ENCODE measurements around the gene CEACAM4.

DNA sequence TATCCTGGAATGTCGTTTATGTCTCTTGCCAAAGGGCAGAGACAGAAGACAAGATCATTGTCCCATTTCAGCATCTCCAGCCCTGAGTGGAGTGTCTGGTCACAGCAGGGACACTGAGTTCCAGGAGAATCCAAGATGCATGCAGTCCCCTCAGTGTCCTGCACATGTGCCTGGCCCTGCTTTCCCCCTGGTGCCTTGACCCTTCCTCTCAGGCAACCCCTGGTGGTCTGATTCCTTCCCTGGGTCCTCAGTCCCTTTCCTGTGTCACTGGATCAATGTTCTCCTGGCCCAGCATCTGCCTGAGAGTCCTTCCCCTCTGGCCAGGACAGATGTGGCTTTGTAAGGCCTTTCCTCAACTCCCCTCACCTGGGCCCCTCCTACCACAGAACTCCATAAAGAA lies 41.9 kb downstream of the CEACAM4 start:
- TF ChIP-seq, protein P1, sequence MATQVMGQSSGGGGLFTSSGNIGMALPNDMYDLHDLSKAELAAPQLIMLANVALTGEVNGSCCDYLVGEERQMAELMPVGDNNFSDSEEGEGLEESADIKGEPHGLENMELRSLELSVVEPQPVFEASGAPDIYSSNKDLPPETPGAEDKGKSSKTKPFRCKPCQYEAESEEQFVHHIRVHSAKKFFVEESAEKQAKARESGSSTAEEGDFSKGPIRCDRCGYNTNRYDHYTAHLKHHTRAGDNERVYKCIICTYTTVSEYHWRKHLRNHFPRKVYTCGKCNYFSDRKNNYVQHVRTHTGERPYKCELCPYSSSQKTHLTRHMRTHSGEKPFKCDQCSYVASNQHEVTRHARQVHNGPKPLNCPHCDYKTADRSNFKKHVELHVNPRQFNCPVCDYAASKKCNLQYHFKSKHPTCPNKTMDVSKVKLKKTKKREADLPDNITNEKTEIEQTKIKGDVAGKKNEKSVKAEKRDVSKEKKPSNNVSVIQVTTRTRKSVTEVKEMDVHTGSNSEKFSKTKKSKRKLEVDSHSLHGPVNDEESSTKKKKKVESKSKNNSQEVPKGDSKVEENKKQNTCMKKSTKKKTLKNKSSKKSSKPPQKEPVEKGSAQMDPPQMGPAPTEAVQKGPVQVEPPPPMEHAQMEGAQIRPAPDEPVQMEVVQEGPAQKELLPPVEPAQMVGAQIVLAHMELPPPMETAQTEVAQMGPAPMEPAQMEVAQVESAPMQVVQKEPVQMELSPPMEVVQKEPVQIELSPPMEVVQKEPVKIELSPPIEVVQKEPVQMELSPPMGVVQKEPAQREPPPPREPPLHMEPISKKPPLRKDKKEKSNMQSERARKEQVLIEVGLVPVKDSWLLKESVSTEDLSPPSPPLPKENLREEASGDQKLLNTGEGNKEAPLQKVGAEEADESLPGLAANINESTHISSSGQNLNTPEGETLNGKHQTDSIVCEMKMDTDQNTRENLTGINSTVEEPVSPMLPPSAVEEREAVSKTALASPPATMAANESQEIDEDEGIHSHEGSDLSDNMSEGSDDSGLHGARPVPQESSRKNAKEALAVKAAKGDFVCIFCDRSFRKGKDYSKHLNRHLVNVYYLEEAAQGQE (IDR thresholded peaks at IDR 0.05; ENCODE audit: low read depth): no peak
- TF ChIP-seq RAD21 (IDR thresholded peaks at IDR 0.05; ENCODE audit: low read depth) (no peak), EP300 (IDR thresholded peaks at IDR 0.05; ENCODE audit: borderline replicate concordance) (no peak), TEAD4 (IDR thresholded peaks at IDR 0.05) (no peak), TCF12 (IDR thresholded peaks at IDR 0.05; ENCODE audit: low read depth) (no peak), TAF1 (IDR thresholded peaks at IDR 0.05; ENCODE audit: low read depth) (no peak), FOXM1 (IDR thresholded peaks at IDR 0.05; ENCODE audit: borderline replicate concordance, low read depth) (no peak), EGR1 (IDR thresholded peaks at IDR 0.05) (no peak), NFIC (IDR thresholded peaks at IDR 0.05) (no peak), CEBPB (IDR thresholded peaks at IDR 0.05) (no peak), ZBTB7A (IDR thresholded peaks at IDR 0.05; ENCODE audit: low read depth) (no peak)
- TF ChIP-seq, protein P2, sequence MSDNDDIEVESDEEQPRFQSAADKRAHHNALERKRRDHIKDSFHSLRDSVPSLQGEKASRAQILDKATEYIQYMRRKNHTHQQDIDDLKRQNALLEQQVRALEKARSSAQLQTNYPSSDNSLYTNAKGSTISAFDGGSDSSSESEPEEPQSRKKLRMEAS (IDR thresholded peaks at IDR 0.05): no peak
- TF ChIP-seq, protein P3, sequence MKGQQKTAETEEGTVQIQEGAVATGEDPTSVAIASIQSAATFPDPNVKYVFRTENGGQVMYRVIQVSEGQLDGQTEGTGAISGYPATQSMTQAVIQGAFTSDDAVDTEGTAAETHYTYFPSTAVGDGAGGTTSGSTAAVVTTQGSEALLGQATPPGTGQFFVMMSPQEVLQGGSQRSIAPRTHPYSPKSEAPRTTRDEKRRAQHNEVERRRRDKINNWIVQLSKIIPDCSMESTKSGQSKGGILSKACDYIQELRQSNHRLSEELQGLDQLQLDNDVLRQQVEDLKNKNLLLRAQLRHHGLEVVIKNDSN (IDR thresholded peaks at IDR 0.05): no peak

Measured in Ishikawa (cell line).